ENCODE results near the gene SLC37A1. TPM values are rescaled to one million over a fixed set of nuclear protein-coding genes. Genes with fewer than 3 reads are reported as not detected.

SLC37A1 gene
- total RNA-seq, 2 donors from 2014 or later: 6.6 to 9.6 TPM

GRCh38 chr21:42607525-42608102, 94.0 kb downstream of the SLC37A1 start:
- no peaks in the 10 kb centered on the region for H3K27me3 ChIP-seq (replicated peaks; ENCODE audit: insufficient read depth)
- H3K4me3 ChIP-seq: no peak overlapping the region
- no peaks in the 10 kb centered on the region for H3K4me1 ChIP-seq (ENCODE audit: control insufficient read depth in 1 of 2, low read depth in 2 of 2)
- ATAC-seq (ENCODE audit: insufficient number of reproducible peaks, low FRiP score, low read depth): no peak
- no peaks in the 10 kb centered on the region for H3K36me3 ChIP-seq
- no peak for DNase-seq (ENCODE audit: low spot score)
- peaks cover 9% of the 10 kb centered on the region for H3K9me3 ChIP-seq
- H3K27ac ChIP-seq: no peak overlapping the region
- TF ChIP-seq CTCF (IDR thresholded peaks at IDR 0.05): no peak

GRCh38 chr21:42608446-42608845, 94.8 kb downstream of the SLC37A1 start:
- TF ChIP-seq CTCF (IDR thresholded peaks at IDR 0.05): no peak
- ATAC-seq (ENCODE audit: insufficient number of reproducible peaks, low FRiP score, low read depth) (no peak), DNase-seq (ENCODE audit: low spot score) (no peak)
- Histone ChIP-seq H3K27ac (no peak overlapping the region), H3K4me3 (no peak overlapping the region), H3K9me3 (peaks cover 9% of the 10 kb centered on the region), H3K27me3 (replicated peaks; ENCODE audit: insufficient read depth) (no peaks in the 10 kb centered on the region), H3K36me3 (no peaks in the 10 kb centered on the region), H3K4me1 (ENCODE audit: control insufficient read depth in 1 of 2, low read depth in 2 of 2) (no peaks in the 10 kb centered on the region)

GRCh38 chr21:42609811-42610210, 96.2 kb downstream of the SLC37A1 start:
- DNase-seq (ENCODE audit: low spot score): no peak

GRCh38 chr21:42611852-42612251, 98.2 kb downstream of the SLC37A1 start:
- DNase-seq (ENCODE audit: low spot score) (no peak), ATAC-seq (ENCODE audit: insufficient number of reproducible peaks, low FRiP score, low read depth) (no peak)
- TF ChIP-seq CTCF (IDR thresholded peaks at IDR 0.05): no peak
- no peak overlapping the region for H3K4me3 ChIP-seq
- no peak overlapping the region for H3K27ac ChIP-seq
- H3K27me3 ChIP-seq (replicated peaks; ENCODE audit: insufficient read depth): no peaks in the 10 kb centered on the region
- H3K9me3 ChIP-seq: peaks cover 5% of the 10 kb centered on the region
- no peaks in the 10 kb centered on the region for H3K36me3 ChIP-seq
- H3K4me1 ChIP-seq (ENCODE audit: control insufficient read depth in 1 of 2, low read depth in 2 of 2): no peaks in the 10 kb centered on the region

More at GRCh38 chr21:42609811-42610210, 96.2 kb downstream of the SLC37A1 start:
- H3K9me3 ChIP-seq: peaks cover 9% of the 10 kb centered on the region
- H3K27ac ChIP-seq: no peak overlapping the region
- H3K36me3 ChIP-seq: no peaks in the 10 kb centered on the region
- TF ChIP-seq CTCF (IDR thresholded peaks at IDR 0.05): no peak
- no peak for ATAC-seq (ENCODE audit: insufficient number of reproducible peaks, low FRiP score, low read depth)
- H3K4me1 ChIP-seq (ENCODE audit: control insufficient read depth in 1 of 2, low read depth in 2 of 2): no peaks in the 10 kb centered on the region
- no peak overlapping the region for H3K4me3 ChIP-seq
- H3K27me3 ChIP-seq (replicated peaks; ENCODE audit: insufficient read depth): no peaks in the 10 kb centered on the region

GRCh38 chr21:42612390-42612789, 98.7 kb downstream of the SLC37A1 start:
- peaks cover 5% of the 10 kb centered on the region for H3K9me3 ChIP-seq
- no peak for TF ChIP-seq CTCF (IDR thresholded peaks at IDR 0.05)
- H3K4me1 ChIP-seq (ENCODE audit: control insufficient read depth in 1 of 2, low read depth in 2 of 2): no peaks in the 10 kb centered on the region
- no peak overlapping the region for H3K4me3 ChIP-seq
- no peaks in the 10 kb centered on the region for H3K36me3 ChIP-seq
- DNase-seq (ENCODE audit: low spot score) (no peak), ATAC-seq (ENCODE audit: insufficient number of reproducible peaks, low FRiP score, low read depth) (no peak)
- H3K27me3 ChIP-seq (replicated peaks; ENCODE audit: insufficient read depth): no peaks in the 10 kb centered on the region
- no peak overlapping the region for H3K27ac ChIP-seq

Measured in thoracic aorta (tissue), 2 donors.